ENCODE measurements around the gene SLC17A3. TPM values are rescaled to one million over a fixed set of nuclear protein-coding genes. Genes with fewer than 3 reads are reported as not detected.

Gene SLC17A3
- total RNA-seq, 1 experiment from 2014 or later, result not detected

DNA sequence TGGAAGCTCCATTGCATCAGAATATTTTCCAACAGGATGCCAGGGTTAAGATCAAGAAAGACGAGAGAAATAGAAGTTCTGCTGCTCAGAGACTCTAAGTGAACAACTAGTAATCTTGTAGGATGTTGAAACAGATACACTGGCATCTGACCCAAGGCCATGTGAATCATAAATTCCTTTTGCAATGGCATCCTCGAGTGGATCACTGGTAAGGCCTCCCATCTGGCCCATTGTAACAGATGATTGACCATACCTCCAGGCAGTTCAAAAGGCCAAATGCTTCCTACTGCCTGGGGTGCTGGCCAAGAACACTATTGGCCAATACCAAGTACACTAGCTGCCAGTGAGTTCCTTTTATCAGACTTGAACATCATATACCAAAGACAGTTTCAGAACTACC lies 9.9 kb upstream of the SLC17A3 start:
- no peaks in the 10 kb centered on the region for H3K36me3 ChIP-seq (ENCODE audit: control insufficient read depth in 1 of 2, insufficient read depth in 2 of 2, low read length in 2 of 2)
- H3K9ac ChIP-seq (ENCODE audit: low read length), result no peak overlapping the region
- no peaks in the 10 kb centered on the region for H3K4me1 ChIP-seq (ENCODE audit: control insufficient read depth in 1 of 2, insufficient read depth in 2 of 2, low read length in 2 of 2)
- no peak overlapping the region for H3K27ac ChIP-seq (ENCODE audit: low read depth, low read length)
- H3K4me3 ChIP-seq (replicated peaks in 1 of 2; ENCODE audit: low read depth in 1 of 2, low read length in 2 of 2), result no peak overlapping the region
- intact Hi-C loops (cut with micrococcal nuclease), result no loop called here
- ChIA-PET CTCF (no interaction called here), RAD21 (ENCODE audit: low non-redundant PET in 1 of 2, low total read pairs in 2 of 2, uncharacterized antibody in 2 of 2, unreplicated experiment in 2 of 2) (no interaction called here), POLR2A (no interaction called here)
- no peaks in the 10 kb centered on the region for H4K20me1 ChIP-seq (ENCODE audit: insufficient read depth)
- no peak overlapping the region for H2AFZ ChIP-seq (ENCODE audit: low read depth, low read length, poor library complexity, severe bottlenecking)
- no peak overlapping the region for H3K4me2 ChIP-seq (ENCODE audit: low read length)
- no peak for TF ChIP-seq TCF7L2 (IDR thresholded peaks at IDR 0.05; ENCODE audit: borderline replicate concordance, extremely low read depth, insufficient read depth, insufficient read length)
- no peak for TF ChIP-seq SRF (IDR thresholded peaks at IDR 0.05; ENCODE audit: low read depth)
- no peaks in the 10 kb centered on the region for H3K79me2 ChIP-seq (ENCODE audit: insufficient read depth, low read length)
- DNase-seq (ENCODE audit: low read depth, low spot score) (no peak), ATAC-seq (no peak)
- H3K9me3 ChIP-seq (ENCODE audit: control insufficient read depth in 1 of 2, insufficient read depth in 1 of 2, low read depth in 1 of 2, low read length in 2 of 2), result no peaks in the 10 kb centered on the region
- no TSS peak for BruUV-seq (replicated peaks)
- no peaks in the 10 kb centered on the region for H3K9me2 ChIP-seq (ENCODE audit: insufficient read depth)
- H3K27me3 ChIP-seq (ENCODE audit: insufficient read depth, low read length), result no peaks in the 10 kb centered on the region

DNA sequence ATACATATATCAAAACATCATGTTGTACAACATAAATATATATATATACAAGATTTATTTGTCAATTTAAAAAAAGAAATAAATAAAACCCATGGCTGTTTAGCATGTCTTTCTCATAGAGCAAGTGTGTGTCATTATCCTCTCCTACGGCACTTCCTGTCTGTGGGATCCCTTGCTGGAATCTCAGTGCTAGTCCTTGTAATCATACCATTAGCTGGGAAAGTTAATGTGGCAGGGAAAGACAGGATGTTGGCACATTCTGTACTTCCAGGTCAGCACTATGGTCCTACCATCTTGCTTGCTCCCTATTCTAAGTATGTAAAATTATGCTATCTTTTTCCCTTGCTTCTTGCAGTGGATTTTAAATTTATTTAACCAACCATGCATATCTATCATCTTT lies 9.5 kb upstream of the SLC17A3 start:
- Histone ChIP-seq H2AFZ (ENCODE audit: low read depth, low read length, poor library complexity, severe bottlenecking) (no peak overlapping the region), H3K27ac (ENCODE audit: low read depth, low read length) (no peak overlapping the region), H3K9me2 (ENCODE audit: insufficient read depth) (no peaks in the 10 kb centered on the region), H3K36me3 (ENCODE audit: control insufficient read depth in 1 of 2, insufficient read depth in 2 of 2, low read length in 2 of 2) (no peaks in the 10 kb centered on the region), H3K4me2 (ENCODE audit: low read length) (no peak overlapping the region), H3K9ac (ENCODE audit: low read length) (no peak overlapping the region), H3K4me1 (ENCODE audit: control insufficient read depth in 1 of 2, insufficient read depth in 2 of 2, low read length in 2 of 2) (no peaks in the 10 kb centered on the region), H4K20me1 (ENCODE audit: insufficient read depth) (no peaks in the 10 kb centered on the region), H3K4me3 (replicated peaks in 1 of 2; ENCODE audit: low read depth in 1 of 2, low read length in 2 of 2) (no peak overlapping the region), H3K9me3 (ENCODE audit: control insufficient read depth in 1 of 2, insufficient read depth in 1 of 2, low read depth in 1 of 2, low read length in 2 of 2) (no peaks in the 10 kb centered on the region), H3K79me2 (ENCODE audit: insufficient read depth, low read length) (no peaks in the 10 kb centered on the region), H3K27me3 (ENCODE audit: insufficient read depth, low read length) (no peaks in the 10 kb centered on the region)
- no peak for TF ChIP-seq ZFX (IDR thresholded peaks at IDR 0.05)
- TF ChIP-seq EZH2 (IDR thresholded peaks at IDR 0.05), result no peak
- TF ChIP-seq POLR2AphosphoS5 (IDR thresholded peaks at IDR 0.05; ENCODE audit: low read depth, low read length), result no peak
- no peak for TF ChIP-seq ELF1 (IDR thresholded peaks at IDR 0.05; ENCODE audit: borderline replicate concordance, low read depth)
- TF ChIP-seq SP1 (IDR thresholded peaks at IDR 0.05; ENCODE audit: low read depth), result no peak
- TF ChIP-seq SRF (IDR thresholded peaks at IDR 0.05; ENCODE audit: low read depth), result no peak
- no peak for TF ChIP-seq JUND (IDR thresholded peaks at IDR 0.05)
- TF ChIP-seq, protein P1, sequence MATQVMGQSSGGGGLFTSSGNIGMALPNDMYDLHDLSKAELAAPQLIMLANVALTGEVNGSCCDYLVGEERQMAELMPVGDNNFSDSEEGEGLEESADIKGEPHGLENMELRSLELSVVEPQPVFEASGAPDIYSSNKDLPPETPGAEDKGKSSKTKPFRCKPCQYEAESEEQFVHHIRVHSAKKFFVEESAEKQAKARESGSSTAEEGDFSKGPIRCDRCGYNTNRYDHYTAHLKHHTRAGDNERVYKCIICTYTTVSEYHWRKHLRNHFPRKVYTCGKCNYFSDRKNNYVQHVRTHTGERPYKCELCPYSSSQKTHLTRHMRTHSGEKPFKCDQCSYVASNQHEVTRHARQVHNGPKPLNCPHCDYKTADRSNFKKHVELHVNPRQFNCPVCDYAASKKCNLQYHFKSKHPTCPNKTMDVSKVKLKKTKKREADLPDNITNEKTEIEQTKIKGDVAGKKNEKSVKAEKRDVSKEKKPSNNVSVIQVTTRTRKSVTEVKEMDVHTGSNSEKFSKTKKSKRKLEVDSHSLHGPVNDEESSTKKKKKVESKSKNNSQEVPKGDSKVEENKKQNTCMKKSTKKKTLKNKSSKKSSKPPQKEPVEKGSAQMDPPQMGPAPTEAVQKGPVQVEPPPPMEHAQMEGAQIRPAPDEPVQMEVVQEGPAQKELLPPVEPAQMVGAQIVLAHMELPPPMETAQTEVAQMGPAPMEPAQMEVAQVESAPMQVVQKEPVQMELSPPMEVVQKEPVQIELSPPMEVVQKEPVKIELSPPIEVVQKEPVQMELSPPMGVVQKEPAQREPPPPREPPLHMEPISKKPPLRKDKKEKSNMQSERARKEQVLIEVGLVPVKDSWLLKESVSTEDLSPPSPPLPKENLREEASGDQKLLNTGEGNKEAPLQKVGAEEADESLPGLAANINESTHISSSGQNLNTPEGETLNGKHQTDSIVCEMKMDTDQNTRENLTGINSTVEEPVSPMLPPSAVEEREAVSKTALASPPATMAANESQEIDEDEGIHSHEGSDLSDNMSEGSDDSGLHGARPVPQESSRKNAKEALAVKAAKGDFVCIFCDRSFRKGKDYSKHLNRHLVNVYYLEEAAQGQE (IDR thresholded peaks at IDR 0.05; ENCODE audit: low read depth), result no peak
- TF ChIP-seq CBX3 (IDR thresholded peaks at IDR 0.05; ENCODE audit: low read depth), result no peak
- no peak for TF ChIP-seq POLR2A (IDR thresholded peaks at IDR 0.05; ENCODE audit: borderline replicate concordance, extremely low read depth, insufficient read depth, insufficient read length)
- TF ChIP-seq RAD21 (IDR thresholded peaks at IDR 0.05; ENCODE audit: low read depth), result no peak
- TF ChIP-seq, protein P2, sequence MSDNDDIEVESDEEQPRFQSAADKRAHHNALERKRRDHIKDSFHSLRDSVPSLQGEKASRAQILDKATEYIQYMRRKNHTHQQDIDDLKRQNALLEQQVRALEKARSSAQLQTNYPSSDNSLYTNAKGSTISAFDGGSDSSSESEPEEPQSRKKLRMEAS (IDR thresholded peaks at IDR 0.05), result no peak
- TF ChIP-seq, protein P3, sequence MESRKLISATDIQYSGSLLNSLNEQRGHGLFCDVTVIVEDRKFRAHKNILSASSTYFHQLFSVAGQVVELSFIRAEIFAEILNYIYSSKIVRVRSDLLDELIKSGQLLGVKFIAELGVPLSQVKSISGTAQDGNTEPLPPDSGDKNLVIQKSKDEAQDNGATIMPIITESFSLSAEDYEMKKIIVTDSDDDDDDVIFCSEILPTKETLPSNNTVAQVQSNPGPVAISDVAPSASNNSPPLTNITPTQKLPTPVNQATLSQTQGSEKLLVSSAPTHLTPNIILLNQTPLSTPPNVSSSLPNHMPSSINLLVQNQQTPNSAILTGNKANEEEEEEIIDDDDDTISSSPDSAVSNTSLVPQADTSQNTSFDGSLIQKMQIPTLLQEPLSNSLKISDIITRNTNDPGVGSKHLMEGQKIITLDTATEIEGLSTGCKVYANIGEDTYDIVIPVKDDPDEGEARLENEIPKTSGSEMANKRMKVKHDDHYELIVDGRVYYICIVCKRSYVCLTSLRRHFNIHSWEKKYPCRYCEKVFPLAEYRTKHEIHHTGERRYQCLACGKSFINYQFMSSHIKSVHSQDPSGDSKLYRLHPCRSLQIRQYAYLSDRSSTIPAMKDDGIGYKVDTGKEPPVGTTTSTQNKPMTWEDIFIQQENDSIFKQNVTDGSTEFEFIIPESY (IDR thresholded peaks at IDR 0.05; ENCODE audit: extremely low read depth, insufficient replicate concordance, low read length), result no peak
- no peak for TF ChIP-seq YY1 (IDR thresholded peaks at IDR 0.05; ENCODE audit: extremely low read depth, insufficient replicate concordance, low read depth, low read length)
- no peak for TF ChIP-seq FOSL1 (IDR thresholded peaks at IDR 0.05; ENCODE audit: low read depth)
- TF ChIP-seq EGR1 (IDR thresholded peaks at IDR 0.05; ENCODE audit: low read depth), result no peak
- POLR2A ChIA-PET, result no interaction called here
- RAD21 ChIA-PET (ENCODE audit: low non-redundant PET in 1 of 2, low total read pairs in 2 of 2, uncharacterized antibody in 2 of 2, unreplicated experiment in 2 of 2), result no interaction called here
- intact Hi-C loops (cut with micrococcal nuclease), result no loop called here
- BruUV-seq (replicated peaks), result no TSS peak
- ATAC-seq (no peak), DNase-seq (ENCODE audit: low read depth, low spot score) (no peak)
- CTCF ChIA-PET, result no interaction called here
